Esophagus muscularis mucosa (tissue), 4 donors: ENCODE measurements around the gene HADHA. TPM values are rescaled to one million over a fixed set of nuclear protein-coding genes. Genes with fewer than 3 reads are reported as not detected.
"Not testable (repeated sequence)": the region's sequence is repeated elsewhere in the genome, so short reads cannot be mapped to it uniquely, and the experiment has no call there.

Experiments used
- DNase-seq: peaks from one replicate; pipeline ENCODE4 v3.0.0-alpha.2; 2017; ENCODE audit errors: extremely low spot score
- H3K27ac ChIP-seq, 4 donors: fragments of 200-600 bp; sonication (generic); replicated peaks in 1 of 4; 1 replicate in 3 of 4; 2 replicates in 1 of 4; pipeline ENCODE4 v1.5.1; 2016 to 2019; ENCODE audit warnings: mild to moderate bottlenecking in 1 of 4
- H3K27me3 ChIP-seq, 4 donors: fragments of 200-600 bp; sonication (generic); one replicate each; pipeline versions ENCODE4 v1.5.1 to v1.6.0; 2016 to 2019
- H3K36me3 ChIP-seq, 4 donors: fragments of 200-600 bp; sonication (generic); one replicate each; pipeline ENCODE4 v1.5.1; 2016 to 2019
- H3K4me1 ChIP-seq, 4 donors: fragments of 200-600 bp; sonication (generic); one replicate each; pipeline ENCODE4 v1.5.1; 2016 to 2019
- H3K4me3 ChIP-seq, 4 donors: fragments of 200-600 bp; sonication (generic); 1 replicate in 2 of 4; 2 replicates in 2 of 4; pipeline ENCODE4 v1.5.1; 2016 to 2019; ENCODE audit warnings: mild to moderate bottlenecking in 4 of 4, moderate library complexity in 1 of 4
- H3K9me3 ChIP-seq, 4 donors: fragments of 200-600 bp; sonication (generic); 1 replicate in 3 of 4; 2 replicates in 1 of 4; pipeline ENCODE4 v1.5.1; 2016 to 2019
- CTCF ChIP-seq, 3 experiments: fragments of 200-600 bp in 2 of 3; fragments of 450-650 bp in 1 of 3; sonication (generic) in 2 of 3; IDR thresholded peaks; one replicate each; pipeline ENCODE4 v1.5.1; 2017 to 2019; ENCODE audit warnings: antibody characterized with exemption in 3 of 3, mild to moderate bottlenecking in 2 of 3, moderate library complexity in 1 of 3
- EP300 ChIP-seq: sonication (generic); formaldehyde crosslinking; IDR thresholded peaks from one replicate; pipeline ENCODE4 v1.6.1; 2017; ENCODE audit warnings: antibody characterized with exemption
- POLR2A ChIP-seq: fragments of 450-650 bp; IDR thresholded peaks from one replicate; pipeline ENCODE4 v1.6.1; 2017; ENCODE audit warnings: antibody characterized with exemption, moderate library complexity, mild to moderate bottlenecking, low read depth
- POLR2AphosphoS5 ChIP-seq, 2 donors: sonication (generic); formaldehyde crosslinking; IDR thresholded peaks; one replicate each; pipeline ENCODE4 v1.6.1; 2017; ENCODE audit warnings: antibody characterized with exemption in 2 of 2
- WGBS: methylation state at CpG from one replicate; pipeline ENCODE4 v1.1.5; 2018; 5-methylcytosine and 5-hydroxymethylcytosine counted together
- intact Hi-C: fragments of 100-400 bp; cut with DNase I; formaldehyde crosslinking; loops from one replicate; pipeline ENCODE4 v1.15.1; 2023
- total RNA-seq, 4 donors: library from RNA; depleted of rRNA; stranded (reverse); fragments of >200 nt; gene quantifications; one replicate each; pipeline versions ENCODE4 v1.1.0 to v1.2.1, GENCODE V29; 2016

Gene HADHA
- total RNA-seq, 4 donors from 2014 or later, result 155 to 266 (median 175) TPM

- intact Hi-C loops, result no loop called here
- Histone ChIP-seq H3K36me3 (peaks cover 7 to 64% (median 40%) of the 10 kb centered on the region in 4 donors), H3K27ac (no peak overlapping the region), H3K4me1 (peaks cover 13 to 20% (median 15%) of the 10 kb centered on the region in 4 donors), H3K9me3 (no peaks in the 10 kb centered on the region), H3K4me3 (no peak overlapping the region), H3K27me3 (no peaks in the 10 kb centered on the region)
- DNase-seq, result no peak
- TF ChIP-seq POLR2AphosphoS5 (IDR thresholded peaks at IDR 0.05) (no peak), CTCF (IDR thresholded peaks at IDR 0.05) (no peak), EP300 (no peak), POLR2A (no peak)
- WGBS, result 93% methylated on average over 4 of the region's 4 CpGs
Measured at GRCh38 chr2:26268213-26268612, 23.8 kb upstream of the HADHA start.

DNA sequence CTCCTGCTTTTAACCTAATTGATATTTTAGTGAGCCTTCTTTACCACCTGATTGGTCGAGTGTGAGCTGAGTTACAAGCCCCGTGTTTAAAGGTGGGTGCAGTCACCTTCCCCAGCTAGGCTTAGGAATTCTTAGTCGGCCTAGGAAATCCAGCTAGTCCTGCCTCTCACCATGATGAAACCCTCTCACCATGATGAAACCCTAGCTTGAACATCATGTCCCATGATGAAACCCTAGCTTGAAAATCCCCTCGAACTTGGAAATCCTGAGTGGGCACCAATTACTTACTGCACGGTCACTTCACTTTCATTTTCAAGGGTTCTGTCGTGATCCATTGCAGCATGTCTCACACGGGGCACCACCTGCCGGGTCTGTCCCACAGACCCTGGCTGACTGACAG is 14.4 kb upstream of the HADHA start:
- Histone ChIP-seq H3K36me3 (peaks cover 0 to 69% (median 51%) of the 10 kb centered on the region in 4 donors), H3K4me1 (peaks cover 18 to 28% (median 23%) of the 10 kb centered on the region in 4 donors)
- H3K27ac ChIP-seq, H3K9me3 ChIP-seq, intact Hi-C loops, H3K4me3 ChIP-seq, H3K27me3 ChIP-seq, DNase-seq: not testable (repeated sequence)
- 95% methylated on average over 7 of the region's 8 CpGs for WGBS

- Histone ChIP-seq H3K9me3 (no peaks in the 10 kb centered on the region), H3K4me3 (no peak overlapping the region), H3K36me3 (peaks cover 0 to 51% (median 36%) of the 10 kb centered on the region in 4 donors), H3K4me1 (peaks cover 43 to 52% (median 47%) of the 10 kb centered on the region in 4 donors), H3K27ac (no peak overlapping the region), H3K27me3 (no peaks in the 10 kb centered on the region)
- WGBS, result 69% methylated on average over 3 of the region's 3 CpGs
- intact Hi-C loops, result no loop called here
- TF ChIP-seq EP300, result no peak
- no peak for DNase-seq
Measured at GRCh38 chr2:26255759-26256384, 11.4 kb upstream of the HADHA start.

DNA sequence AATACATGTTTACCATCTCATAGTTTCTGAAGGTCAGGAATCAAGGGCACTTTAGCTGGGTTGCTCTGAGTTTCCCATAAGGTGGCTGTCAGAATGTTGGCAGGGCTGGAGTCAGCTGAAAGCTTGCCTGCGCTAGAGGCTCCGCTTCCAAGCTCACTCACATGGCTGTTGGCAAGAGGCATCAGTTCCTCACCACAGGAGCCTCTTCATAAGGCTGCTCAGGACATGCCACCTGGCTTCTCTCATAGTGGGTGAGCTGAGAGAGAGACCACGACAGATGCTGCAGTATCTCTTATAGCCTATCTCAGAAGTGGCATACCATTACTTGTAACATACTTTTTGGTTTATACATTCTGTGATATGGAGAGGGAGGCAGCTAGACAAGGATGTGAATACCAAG is 7.5 kb upstream of the HADHA start:
- Histone ChIP-seq H3K4me1 (peaks cover 43 to 82% (median 74%) of the 10 kb centered on the region in 4 donors), H3K27ac (peak overlapping the region; percentile 57 to 76 (median 71)), H3K4me3 (no peak overlapping the region), H3K36me3 (peaks cover 0 to 18% (median 5%) of the 10 kb centered on the region in 4 donors), H3K9me3 (no peaks in the 10 kb centered on the region), H3K27me3 (no peaks in the 10 kb centered on the region)
- WGBS, result 44% methylated on average over 3 of the region's 3 CpGs
- no peak for DNase-seq
- TF ChIP-seq EP300 (no peak), CTCF (IDR thresholded peaks at IDR 0.05) (no peak), POLR2A (no peak), POLR2AphosphoS5 (IDR thresholded peaks at IDR 0.05) (peak; percentile 59 to 85)
- intact Hi-C loops, result no loop called here

DNA sequence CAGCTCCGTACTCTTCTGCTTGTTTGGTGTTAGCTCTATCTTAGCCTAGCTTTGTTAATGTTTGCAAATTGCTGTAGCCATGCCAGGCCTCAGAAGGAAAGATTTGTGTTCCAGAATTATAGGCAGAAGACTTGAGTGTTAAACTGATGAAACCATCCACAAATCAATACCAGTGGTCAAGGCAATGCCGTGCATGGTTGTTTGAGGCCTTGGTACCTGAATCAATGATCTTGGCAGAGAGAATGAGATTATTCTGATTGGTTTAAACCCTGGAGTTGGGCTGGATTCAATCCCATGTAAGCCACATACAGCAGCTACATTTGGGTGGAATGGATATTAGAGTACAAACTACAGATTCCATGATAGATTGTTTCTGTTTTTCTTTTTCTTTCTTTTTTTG is 5.2 kb upstream of the HADHA start:
- DNase-seq, result no peak
- H3K27me3 ChIP-seq, result no peaks in the 10 kb centered on the region
- H3K4me1 ChIP-seq, result peaks cover 37 to 86% (median 74%) of the 10 kb centered on the region in 4 donors
- H3K4me3 ChIP-seq, result no peak overlapping the region
- no peaks in the 10 kb centered on the region for H3K9me3 ChIP-seq
- no peak for TF ChIP-seq CTCF (IDR thresholded peaks at IDR 0.05)
- no peak for TF ChIP-seq EP300
- TF ChIP-seq POLR2A, result no peak
- no peak for TF ChIP-seq POLR2AphosphoS5 (IDR thresholded peaks at IDR 0.05)
- peaks cover 0 to 4% (median 0%) of the 10 kb centered on the region in 4 donors for H3K36me3 ChIP-seq
- intact Hi-C loops, result no loop called here
- 72% methylated on average over 2 of the region's 2 CpGs for WGBS
- H3K27ac ChIP-seq, result peak overlapping the region in 3 of 4 donors; percentile 10 to 21 (median 16)

DNA sequence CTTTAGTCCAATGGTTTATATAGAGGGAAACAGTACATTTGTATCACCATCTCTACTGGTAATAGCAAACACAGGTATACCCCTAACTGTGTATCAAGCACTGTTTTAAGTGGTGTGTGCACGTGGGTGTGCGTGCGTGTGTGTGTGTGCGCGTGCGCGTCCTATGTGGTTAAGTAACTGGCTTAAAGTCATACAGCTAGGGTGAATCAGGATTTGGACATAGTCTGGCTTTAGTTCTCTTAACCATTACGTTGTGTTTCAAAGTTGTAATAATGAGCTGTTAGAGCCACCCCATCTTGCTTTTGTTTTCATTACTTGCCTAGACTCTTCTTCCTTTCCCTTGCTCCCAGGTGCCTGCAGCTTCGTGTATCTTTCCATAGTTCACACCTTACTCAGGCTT is 2.4 kb upstream of the HADHA start:
- H3K4me3 ChIP-seq, result peak overlapping the region; percentile 79 to 91 (median 84)
- no peak for DNase-seq
- intact Hi-C loops, result no loop called here
- no peaks in the 10 kb centered on the region for H3K27me3 ChIP-seq
- H3K36me3 ChIP-seq, result no peaks in the 10 kb centered on the region
- 84% methylated on average over 9 of the region's 9 CpGs for WGBS
- no peaks in the 10 kb centered on the region for H3K9me3 ChIP-seq
- H3K27ac ChIP-seq, result peak overlapping the region; percentile 94 to 98 (median 94)
- H3K4me1 ChIP-seq, result peaks cover 31 to 77% (median 67%) of the 10 kb centered on the region in 4 donors
- TF ChIP-seq POLR2AphosphoS5 (IDR thresholded peaks at IDR 0.05) (peak in 1 of 2 donors; percentile 53), POLR2A (no peak)
